Uterus (tissue), 4 donors: Measurements from ENCODE around the gene G6PD. TPM values are rescaled to one million over a fixed set of nuclear protein-coding genes. Genes with fewer than 3 reads are reported as not detected.
"Not testable (repeated sequence)": the region's sequence is repeated elsewhere in the genome, so short reads cannot be mapped to it uniquely, and the experiment has no call there.

Experiments used
- DNase-seq, 2 donors: peaks; one replicate each; pipeline ENCODE4 v3.0.0-alpha.2; 2019 to 2020
- H3K27ac ChIP-seq, 2 donors: fragments of 200-600 bp; sonication (generic); 1 replicate in 1 of 2; 2 replicates in 1 of 2; pipeline ENCODE4 v1.5.1; 2016 to 2018
- H3K27me3 ChIP-seq, 2 donors: fragments of 200-600 bp; sonication (generic); one replicate each; pipeline ENCODE4 v1.5.1; 2018 to 2019; ENCODE audit warnings: control low read depth in 1 of 2
- H3K36me3 ChIP-seq, 2 donors: fragments of 200-600 bp; sonication (generic); one replicate each; pipeline ENCODE4 v1.5.1; 2019; ENCODE audit warnings: control low read depth in 1 of 2
- H3K4me1 ChIP-seq, 2 donors: fragments of 200-600 bp; sonication (generic); one replicate each; pipeline ENCODE4 v1.5.1; 2018 to 2019; ENCODE audit warnings: control low read depth in 1 of 2
- H3K4me3 ChIP-seq, 2 donors: fragments of 200-600 bp; sonication (generic); 1 replicate in 1 of 2; 2 replicates in 1 of 2; pipeline ENCODE4 v1.5.1; 2018 to 2019; ENCODE audit warnings: mild to moderate bottlenecking in 1 of 2
- H3K9me3 ChIP-seq, 2 donors: fragments of 200-600 bp; sonication (generic); one replicate each; pipeline ENCODE4 v1.5.1; 2019; ENCODE audit warnings: control low read depth in 1 of 2
- POLR2A ChIP-seq, 2 donors: fragments of 450-650 bp; IDR thresholded peaks; one replicate each; pipeline ENCODE4 v1.6.1; 2016; ENCODE audit warnings: antibody characterized with exemption in 2 of 2, mild to moderate bottlenecking in 1 of 2, moderate library complexity in 1 of 2
- intact Hi-C: fragments of 100-400 bp; cut with DNase I; formaldehyde crosslinking; loops from one replicate; pipeline ENCODE4 v1.15.1; 2023; ENCODE audit warnings: low total_unique reads
- total RNA-seq, 4 donors: library from RNA; depleted of rRNA in 3 of 4; stranded (reverse); fragments of >200 nt in 3 of 4; gene quantifications; one replicate each; pipeline versions ENCODE4 v1.1.0 to v1.2.4, GENCODE V29; 2014 to 2023
- TF ChIP-seq, protein P1 (sequence below), 4 experiments: fragments of 200-600 bp in 2 of 4; fragments of 450-650 bp in 2 of 4; sonication (generic) in 2 of 4; IDR thresholded peaks; one replicate each; pipeline ENCODE4 v1.5.1; 2016 to 2019; ENCODE audit warnings: antibody characterized with exemption in 4 of 4, mild to moderate bottlenecking in 2 of 4, moderate library complexity in 1 of 4
- donor health status: DM: yes; HTN: yes; CAD: no.

The G6PD gene
- total RNA-seq, 4 donors from 2014 or later: 15.5 to 69.6 (median 23.8) TPM

DNA sequence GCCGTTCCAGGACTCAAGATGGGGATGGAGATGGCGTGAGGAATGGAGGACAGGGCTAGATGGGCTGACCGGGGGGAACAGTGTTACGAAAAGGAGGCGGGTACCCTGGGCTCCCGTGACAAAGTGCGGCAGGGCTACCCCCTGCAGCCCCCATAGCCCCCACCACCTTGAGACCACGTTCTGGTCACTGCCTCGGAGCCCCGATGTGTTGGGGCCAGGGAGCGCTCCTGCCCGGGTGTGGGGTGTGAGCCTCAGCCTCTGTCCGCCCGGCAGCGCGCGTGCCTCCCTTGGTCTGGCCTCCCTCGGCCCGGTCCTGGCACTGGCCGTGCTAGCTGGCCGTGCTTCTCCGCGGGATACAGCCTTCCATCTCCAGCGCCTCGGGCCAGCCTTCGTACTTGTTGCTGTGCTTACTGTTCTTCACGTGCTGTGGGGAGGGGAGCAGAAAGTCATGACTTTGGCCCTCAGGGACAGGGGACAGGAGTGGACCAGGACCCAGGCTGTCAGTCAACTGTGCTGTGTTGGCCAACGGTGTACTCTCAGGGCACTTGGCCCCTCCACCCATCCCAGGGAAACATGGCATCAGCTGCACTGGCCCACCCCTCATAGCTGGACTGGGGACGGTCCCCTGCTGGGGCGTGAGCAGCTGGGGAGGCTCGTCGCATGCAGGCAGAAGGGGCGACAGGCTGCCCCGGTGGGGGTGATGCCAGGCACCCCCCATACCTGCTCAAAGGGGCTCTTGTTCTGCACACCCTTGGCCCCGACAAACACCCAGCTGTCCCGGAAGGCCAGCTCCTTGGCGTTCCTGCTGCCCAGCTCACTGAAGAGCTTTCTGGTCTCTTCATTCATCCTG lies 39.9 kb downstream of the G6PD start:
- Histone ChIP-seq H3K27ac (no peak overlapping the region), H3K36me3 (no peaks in the 10 kb centered on the region), H3K27me3 (no peaks in the 10 kb centered on the region), H3K4me1 (no peaks in the 10 kb centered on the region), H3K9me3 (no peaks in the 10 kb centered on the region), H3K4me3 (no peak overlapping the region)
- intact Hi-C loops: no loop called here
- TF ChIP-seq POLR2A (IDR thresholded peaks at IDR 0.05): no peak
- TF ChIP-seq, protein P1, sequence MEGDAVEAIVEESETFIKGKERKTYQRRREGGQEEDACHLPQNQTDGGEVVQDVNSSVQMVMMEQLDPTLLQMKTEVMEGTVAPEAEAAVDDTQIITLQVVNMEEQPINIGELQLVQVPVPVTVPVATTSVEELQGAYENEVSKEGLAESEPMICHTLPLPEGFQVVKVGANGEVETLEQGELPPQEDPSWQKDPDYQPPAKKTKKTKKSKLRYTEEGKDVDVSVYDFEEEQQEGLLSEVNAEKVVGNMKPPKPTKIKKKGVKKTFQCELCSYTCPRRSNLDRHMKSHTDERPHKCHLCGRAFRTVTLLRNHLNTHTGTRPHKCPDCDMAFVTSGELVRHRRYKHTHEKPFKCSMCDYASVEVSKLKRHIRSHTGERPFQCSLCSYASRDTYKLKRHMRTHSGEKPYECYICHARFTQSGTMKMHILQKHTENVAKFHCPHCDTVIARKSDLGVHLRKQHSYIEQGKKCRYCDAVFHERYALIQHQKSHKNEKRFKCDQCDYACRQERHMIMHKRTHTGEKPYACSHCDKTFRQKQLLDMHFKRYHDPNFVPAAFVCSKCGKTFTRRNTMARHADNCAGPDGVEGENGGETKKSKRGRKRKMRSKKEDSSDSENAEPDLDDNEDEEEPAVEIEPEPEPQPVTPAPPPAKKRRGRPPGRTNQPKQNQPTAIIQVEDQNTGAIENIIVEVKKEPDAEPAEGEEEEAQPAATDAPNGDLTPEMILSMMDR (IDR thresholded peaks at IDR 0.05): no peak
- no peak for DNase-seq

DNA sequence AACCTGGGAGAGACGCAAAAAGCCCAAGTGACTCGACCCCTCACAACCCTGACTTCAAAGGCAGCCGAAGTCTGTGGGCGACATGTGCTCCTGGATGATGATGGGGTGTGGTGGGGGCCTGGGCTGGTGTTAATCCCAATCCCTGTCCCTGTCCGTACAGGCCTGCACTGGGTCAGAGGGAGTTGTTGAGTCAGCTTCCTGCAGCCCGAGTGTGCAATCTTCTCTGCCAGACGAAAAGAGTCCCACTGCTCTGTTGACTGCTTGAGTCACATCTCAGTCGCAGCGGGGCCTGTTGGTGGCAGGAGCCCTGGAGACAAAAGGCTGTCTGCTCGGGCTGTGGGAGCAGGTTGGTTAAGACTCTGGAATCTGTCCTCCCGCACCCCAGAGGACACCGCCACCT lies 40.9 kb downstream of the G6PD start:
- Histone ChIP-seq H3K9me3 (no peaks in the 10 kb centered on the region), H3K27ac (no peak overlapping the region), H3K36me3 (no peaks in the 10 kb centered on the region), H3K4me1 (no peaks in the 10 kb centered on the region), H3K27me3 (no peaks in the 10 kb centered on the region), H3K4me3 (no peak overlapping the region)
- DNase-seq: no peak
- intact Hi-C loops: no loop called here
- TF ChIP-seq POLR2A (IDR thresholded peaks at IDR 0.05): no peak
- TF ChIP-seq, protein P1 (IDR thresholded peaks at IDR 0.05): no peak

DNA sequence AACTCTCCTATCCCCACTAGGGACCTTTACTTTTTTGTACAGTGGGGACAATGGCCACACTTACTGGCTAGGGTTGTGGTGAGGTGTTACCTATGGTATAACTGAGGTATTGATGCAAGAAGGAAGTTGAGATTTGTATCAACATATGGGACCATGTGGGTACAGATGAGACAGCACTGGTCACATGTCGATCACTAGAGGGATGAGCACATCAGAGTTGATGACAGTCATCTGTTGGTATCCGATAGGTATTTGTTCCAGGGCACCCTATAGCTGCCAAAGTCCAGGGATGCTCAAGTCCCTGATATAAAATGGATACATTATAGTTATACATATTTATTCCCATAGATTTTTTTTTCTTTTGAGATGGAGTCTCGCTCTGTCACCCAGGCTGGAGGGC lies 43.7 kb downstream of the G6PD start:
- no peaks in the 10 kb centered on the region for H3K27me3 ChIP-seq
- H3K4me3 ChIP-seq: no peak overlapping the region
- TF ChIP-seq, protein P1 (IDR thresholded peaks at IDR 0.05): no peak
- TF ChIP-seq POLR2A (IDR thresholded peaks at IDR 0.05): no peak
- no peak overlapping the region for H3K27ac ChIP-seq
- no peak for DNase-seq
- H3K4me1 ChIP-seq: no peaks in the 10 kb centered on the region
- no peaks in the 10 kb centered on the region for H3K9me3 ChIP-seq
- intact Hi-C loops: no loop called here
- H3K36me3 ChIP-seq: no peaks in the 10 kb centered on the region

DNA sequence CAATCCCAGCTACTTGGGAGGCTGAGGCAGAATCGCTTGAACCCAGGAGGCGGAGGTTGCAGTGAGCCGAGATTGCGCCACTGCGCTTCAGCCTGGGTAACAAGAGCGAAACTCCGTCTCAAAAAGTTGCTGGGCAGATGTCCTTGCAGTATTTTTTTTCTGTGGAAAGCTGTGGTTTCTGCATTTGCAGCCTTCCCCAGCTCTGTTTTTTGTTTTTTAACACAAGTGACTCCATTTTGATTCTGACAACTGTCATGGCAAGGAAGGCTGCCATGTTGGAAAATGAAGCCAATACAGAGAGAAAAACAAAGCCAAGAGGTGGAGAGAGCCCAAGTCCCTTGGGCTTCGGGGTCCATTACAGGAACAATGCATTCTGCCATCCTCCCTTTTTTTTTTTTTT lies 44.5 kb downstream of the G6PD start:
- Histone ChIP-seq H3K27me3 (no peaks in the 10 kb centered on the region), H3K4me1 (no peaks in the 10 kb centered on the region), H3K9me3 (no peaks in the 10 kb centered on the region), H3K36me3 (no peaks in the 10 kb centered on the region), H3K4me3 (no peak overlapping the region), H3K27ac (no peak overlapping the region)
- TF ChIP-seq, protein P1 (IDR thresholded peaks at IDR 0.05): no peak
- no peak for TF ChIP-seq POLR2A (IDR thresholded peaks at IDR 0.05)
- DNase-seq: no peak
- intact Hi-C loops: no loop called here

DNA sequence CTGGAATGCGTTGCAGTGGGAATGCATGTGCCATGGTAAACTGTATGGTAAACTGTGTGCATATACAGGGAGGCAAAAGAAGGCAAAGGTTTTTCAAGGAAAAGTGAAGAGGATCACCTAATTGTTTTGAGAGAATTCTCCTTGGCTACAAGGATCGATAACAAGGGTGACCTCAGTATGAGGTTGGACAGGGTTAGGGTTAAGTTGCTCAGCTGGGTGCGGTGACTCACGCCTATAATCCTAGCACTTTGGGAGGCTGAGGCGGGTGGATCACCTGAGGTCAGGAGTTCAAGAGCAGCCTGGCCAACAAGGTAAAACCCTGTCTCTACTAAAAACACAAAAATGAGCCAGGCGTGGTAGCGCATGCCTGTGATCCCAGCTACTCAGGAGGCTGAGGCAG lies 45.2 kb downstream of the G6PD start:
- H3K36me3 ChIP-seq, intact Hi-C loops, H3K9me3 ChIP-seq, H3K4me3 ChIP-seq, H3K27me3 ChIP-seq, H3K4me1 ChIP-seq, DNase-seq, H3K27ac ChIP-seq: not testable (repeated sequence)

DNA sequence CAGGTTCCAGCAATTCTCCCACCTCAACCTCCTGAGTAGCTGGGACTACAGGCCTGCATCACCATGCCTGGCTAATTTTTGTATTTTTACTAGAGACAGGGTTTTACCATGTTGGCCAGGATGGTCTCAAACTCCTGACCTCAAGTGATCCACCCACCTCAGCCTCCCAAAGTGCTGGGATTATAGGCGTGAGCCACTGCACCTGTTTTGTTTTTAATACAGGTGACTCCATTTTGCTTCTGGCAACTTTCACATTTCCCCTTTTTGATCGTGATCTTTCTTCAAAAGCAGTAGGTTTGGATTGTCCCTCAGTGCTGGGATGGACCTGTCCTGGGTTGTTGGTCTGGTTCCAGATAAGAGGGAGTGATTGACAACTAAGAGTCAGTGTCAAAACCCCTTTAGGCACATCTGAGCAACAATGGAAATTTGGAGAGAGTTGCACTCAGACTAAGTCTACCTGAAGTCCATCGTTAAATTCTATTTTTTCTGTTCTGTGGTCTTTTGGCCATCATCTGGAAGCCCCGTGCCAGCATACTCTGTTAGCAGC lies 50.0 kb downstream of the G6PD start:
- intact Hi-C loops, H3K4me3 ChIP-seq, H3K9me3 ChIP-seq, H3K27me3 ChIP-seq, H3K4me1 ChIP-seq, DNase-seq, H3K36me3 ChIP-seq, H3K27ac ChIP-seq: not testable (repeated sequence)
